Naive B cell (primary cell): Measurements from ENCODE around the gene CPNE7. TPM values are rescaled to one million over a fixed set of nuclear protein-coding genes. Genes with fewer than 3 reads are reported as not detected.
A peak's percentile ranks its signal among the peaks of the same experiment; 100 is the strongest.
"Not testable (repeated sequence)": the region's sequence is repeated elsewhere in the genome, so short reads cannot be mapped to it uniquely, and the experiment has no call there.

ENCODE experiments used
- ATAC-seq, 2 donors: fragments of 150-1000 bp; cut with Tn5 transposase; 2 replicates each; pipeline ENCODE4 v1.10.0; 2021; ENCODE audit warnings: low read depth in 2 of 2, mild to moderate bottlenecking in 2 of 2, moderate library complexity in 2 of 2
- DNase-seq: peaks from one replicate; pipeline ENCODE4 v3.0.0; 2022
- H3K27ac Mint-ChIP-seq, 6 donors: one replicate each; pipeline ENCODE4 v1.8.0; 2020 to 2022; ENCODE audit warnings: mild to moderate bottlenecking in 6 of 6, mixed read lengths in 6 of 6, moderate library complexity in 5 of 6, inconsistent platforms in 2 of 6
- H3K27me3 Mint-ChIP-seq, 3 donors: one replicate each; pipeline ENCODE4 v1.8.0; 2021 to 2022; ENCODE audit warnings: mixed read lengths in 3 of 3, mild to moderate bottlenecking in 1 of 3
- H3K36me3 Mint-ChIP-seq, 2 donors: one replicate each; pipeline ENCODE4 v1.8.0; 2020 to 2022; ENCODE audit warnings: mixed read lengths in 2 of 2, inconsistent platforms in 1 of 2, mild to moderate bottlenecking in 1 of 2
- H3K4me1 Mint-ChIP-seq, 3 donors: one replicate each; pipeline ENCODE4 v1.8.0; 2020 to 2022; ENCODE audit warnings: mixed read lengths in 3 of 3, inconsistent platforms in 1 of 3, mild to moderate bottlenecking in 1 of 3, moderate library complexity in 1 of 3
- H3K4me3 Mint-ChIP-seq, 8 donors: one replicate each; pipeline ENCODE4 v1.8.0; 2020 to 2022; ENCODE audit warnings: mild to moderate bottlenecking in 8 of 8, mixed read lengths in 8 of 8, moderate library complexity in 8 of 8, inconsistent platforms in 2 of 8
- H3K9me3 Mint-ChIP-seq, 7 donors: one replicate each; pipeline ENCODE4 v1.8.0; 2020 to 2022; ENCODE audit warnings: mixed read lengths in 7 of 7, mild to moderate bottlenecking in 5 of 7, inconsistent platforms in 2 of 7, moderate library complexity in 1 of 7
- polyA plus RNA-seq, 6 donors: library from polyadenylated mRNA; unstranded; fragments of 300-500 nt; fragmentation: Illumina TruSeq; gene quantifications; one replicate each; pipeline ENCODE4 v1.2.3, GENCODE V29; 2021; ENCODE audit warnings: low read depth in 6 of 6

Gene CPNE7
- polyA plus RNA-seq, 6 donors from 2014 or later = not detected

DNA sequence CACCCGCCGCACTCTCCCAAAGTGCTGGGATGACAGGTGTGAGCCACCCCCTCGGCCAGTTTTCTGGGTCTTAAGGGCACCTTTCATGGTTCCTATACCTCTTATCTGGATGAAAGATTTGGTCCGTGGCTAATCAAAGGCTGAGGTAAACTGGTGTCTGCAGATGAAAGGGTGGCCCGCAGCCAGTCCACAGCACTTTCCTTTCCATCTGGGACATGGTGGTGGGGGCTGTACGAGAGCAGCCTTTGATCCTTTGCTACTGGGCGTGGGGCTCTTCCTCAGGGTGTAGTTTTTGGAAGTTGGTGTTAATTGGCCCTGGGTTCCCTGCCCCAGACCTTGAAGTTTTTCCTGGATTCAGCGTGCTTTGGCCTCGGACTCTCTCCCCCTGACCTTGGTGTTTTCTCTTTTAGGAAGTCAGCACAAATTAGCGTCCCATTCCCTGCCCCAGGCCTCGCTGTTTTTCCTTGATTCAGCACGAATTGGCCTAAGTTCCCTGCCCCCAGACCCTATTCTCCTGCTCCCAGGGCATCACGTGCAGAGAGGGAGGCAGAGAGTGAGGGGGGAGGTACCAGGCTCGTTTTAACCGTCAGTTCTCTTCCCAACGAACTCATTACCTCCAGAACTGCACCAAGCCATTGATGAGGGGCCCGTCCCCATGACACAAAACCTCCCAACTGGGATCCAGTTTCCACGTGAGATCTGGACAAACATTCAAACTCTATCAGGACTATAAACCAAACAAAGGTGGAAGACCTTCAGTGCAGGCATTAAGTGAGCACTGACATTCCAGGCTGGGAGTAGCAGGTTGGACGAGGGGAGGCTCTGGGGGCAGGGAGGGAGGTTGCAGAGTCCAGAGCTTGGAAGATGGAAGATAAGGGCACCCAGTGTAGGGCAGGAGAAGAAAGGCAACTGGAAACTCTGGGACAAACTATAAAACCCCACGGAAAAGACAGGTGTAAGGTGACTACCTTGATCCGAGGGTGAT lies 49.5 kb downstream of the CPNE7 start:
- no peak overlapping the region for H3K27ac Mint-ChIP-seq

DNA sequence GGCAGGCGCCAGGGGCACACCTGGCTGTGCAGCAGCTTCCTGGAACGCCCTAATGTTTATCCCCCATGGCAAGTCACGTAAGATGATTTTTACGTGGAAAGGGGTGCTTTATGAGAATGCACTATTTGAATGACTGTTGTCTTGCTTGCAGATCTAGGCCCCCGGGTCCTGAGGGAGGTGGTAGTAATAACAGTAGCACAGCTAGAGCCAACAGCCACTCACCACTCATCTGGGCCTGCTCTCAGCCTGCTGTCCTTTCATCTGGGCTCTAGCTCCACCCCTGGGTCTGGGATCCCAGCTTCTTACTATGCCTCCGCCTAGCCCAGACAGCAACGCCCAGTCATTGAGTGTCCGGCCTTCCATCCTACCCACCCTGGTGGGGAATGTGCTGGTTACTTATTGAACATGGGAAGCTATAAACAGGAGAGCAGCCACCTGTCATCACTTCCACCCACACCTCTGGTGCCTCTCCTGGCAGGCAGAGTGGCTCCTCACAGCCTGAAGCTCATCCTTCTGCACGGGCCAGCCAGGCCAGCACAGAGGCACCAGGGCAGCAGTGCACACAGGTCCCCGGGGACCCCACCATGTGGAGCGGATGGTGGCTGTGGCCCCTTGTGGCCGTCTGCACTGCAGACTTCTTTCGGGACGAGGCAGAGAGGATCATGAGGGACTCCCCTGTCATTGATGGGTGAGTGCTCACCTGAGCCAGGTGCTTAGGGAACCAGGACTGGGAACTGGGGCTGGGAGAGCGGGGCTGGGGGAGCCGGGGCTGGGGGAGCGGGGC lies 54.5 kb downstream of the CPNE7 start:
- Mint-ChIP-seq H3K9me3 (no peaks in the 10 kb centered on the region), H3K27me3 (peaks cover 0 to 37% (median 7%) of the 10 kb centered on the region in 3 donors), H3K4me1 (peaks cover 0 to under 1% (median 0%) of the 10 kb centered on the region in 3 donors), H3K4me3 (no peak overlapping the region), H3K36me3 (no peaks in the 10 kb centered on the region), H3K27ac (peak overlapping the region in 1 of 6 donors; percentile 72)
- DNase-seq (no peak), ATAC-seq (no peak)

More for the DNA sequence above, 49.5 kb downstream of the CPNE7 start:
- H3K9me3 Mint-ChIP-seq = no peaks in the 10 kb centered on the region
- peaks cover 5 to 60% (median 48%) of the 10 kb centered on the region in 3 donors for H3K27me3 Mint-ChIP-seq
- no peaks in the 10 kb centered on the region for H3K36me3 Mint-ChIP-seq
- DNase-seq (no peak), ATAC-seq (no peak)
- no peaks in the 10 kb centered on the region for H3K4me1 Mint-ChIP-seq
- no peak overlapping the region for H3K4me3 Mint-ChIP-seq

DNA sequence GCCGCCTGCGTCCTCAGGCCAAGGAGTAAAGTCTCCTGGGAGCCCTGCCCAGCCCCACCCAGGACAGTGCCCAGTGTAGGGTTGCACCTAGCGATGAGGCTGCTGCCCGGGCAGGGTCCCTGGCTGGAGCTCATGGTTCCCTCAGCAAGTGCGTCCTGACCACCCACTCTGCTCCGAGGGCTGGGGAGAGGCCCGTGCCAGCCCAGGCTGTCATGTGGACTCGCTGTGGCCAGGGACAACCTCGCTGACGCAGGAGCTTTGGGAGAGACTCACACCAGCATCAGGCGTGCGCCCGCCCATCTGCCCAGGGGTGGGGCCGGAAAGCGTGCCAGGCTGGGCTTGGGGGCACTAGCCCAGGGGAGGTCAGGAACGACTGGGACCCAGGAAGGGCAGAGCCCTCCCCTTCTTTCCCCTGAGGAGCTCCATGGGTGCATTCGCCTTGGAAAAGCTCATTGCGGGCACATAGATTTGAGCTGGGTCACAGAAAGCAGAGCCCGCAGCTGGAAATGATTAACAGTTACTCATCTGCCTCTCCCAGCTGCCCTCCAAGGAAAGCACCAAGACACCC lies 57.6 kb downstream of the CPNE7 start:
- no peaks in the 10 kb centered on the region for H3K9me3 Mint-ChIP-seq
- H3K36me3 Mint-ChIP-seq = no peaks in the 10 kb centered on the region
- no peak overlapping the region for H3K4me3 Mint-ChIP-seq
- peak overlapping the region in 2 of 6 donors; percentile 33 to 83 for H3K27ac Mint-ChIP-seq
- no peak for DNase-seq
- H3K4me1 Mint-ChIP-seq = peaks cover 0 to 3% (median 0%) of the 10 kb centered on the region in 3 donors
- peaks cover 0 to 43% (median 0%) of the 10 kb centered on the region in 3 donors for H3K27me3 Mint-ChIP-seq
- no peak for ATAC-seq

DNA sequence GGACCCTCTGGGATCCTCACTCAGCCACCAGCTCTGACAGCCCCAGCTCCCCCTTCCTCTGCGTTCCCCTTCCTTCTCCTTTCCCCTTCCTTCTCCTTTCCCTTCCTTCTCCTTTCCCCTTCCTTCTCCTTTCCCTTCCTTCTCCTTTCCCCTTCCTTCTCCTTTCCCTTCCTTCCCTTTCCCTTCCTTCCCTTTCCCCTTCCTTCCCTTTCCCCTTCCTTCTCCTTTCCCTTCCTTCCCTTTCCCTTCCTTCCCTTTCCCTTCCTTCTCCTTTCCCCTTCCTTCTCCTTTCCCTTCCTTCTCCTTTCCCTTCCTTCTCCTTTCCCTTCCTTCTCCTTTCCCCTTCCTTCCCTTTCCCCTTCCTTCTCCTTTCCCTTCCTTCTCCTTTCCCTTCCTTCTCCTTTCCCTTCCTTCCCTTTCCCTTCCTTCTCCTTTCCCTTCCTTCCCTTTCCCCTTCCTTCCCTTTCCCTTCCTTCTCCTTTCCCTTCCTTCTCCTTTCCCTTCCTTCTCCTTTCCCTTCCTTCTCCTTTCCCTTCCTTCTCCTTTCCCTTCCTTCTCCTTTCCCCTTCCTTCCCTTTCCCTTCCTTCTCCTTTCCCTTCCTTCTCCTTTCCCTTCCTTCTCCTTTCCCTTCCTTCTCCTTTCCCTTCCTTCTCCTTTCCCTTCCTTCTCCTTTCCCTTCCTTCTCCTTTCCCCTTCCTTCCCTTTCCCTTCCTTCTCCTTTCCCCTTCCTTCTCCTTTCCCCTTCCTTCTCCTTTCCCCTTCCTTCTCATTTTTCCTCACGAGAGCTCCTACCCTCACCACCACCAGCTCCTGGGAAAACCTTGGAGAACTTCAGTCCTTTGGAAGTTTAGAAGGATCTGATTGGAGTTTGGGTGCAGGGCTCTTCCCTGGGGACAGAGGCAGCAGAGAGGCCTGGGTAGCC lies 59.2 kb downstream of the CPNE7 start:
- Mint-ChIP-seq H3K27ac (peak overlapping the region in 2 of 6 donors; percentile 43 to 56), H3K27me3 (peaks cover 0 to 39% (median 0%) of the 10 kb centered on the region in 3 donors)
- DNase-seq, ATAC-seq, H3K4me3 Mint-ChIP-seq, H3K4me1 Mint-ChIP-seq, H3K36me3 Mint-ChIP-seq, H3K9me3 Mint-ChIP-seq: not testable (repeated sequence)

DNA sequence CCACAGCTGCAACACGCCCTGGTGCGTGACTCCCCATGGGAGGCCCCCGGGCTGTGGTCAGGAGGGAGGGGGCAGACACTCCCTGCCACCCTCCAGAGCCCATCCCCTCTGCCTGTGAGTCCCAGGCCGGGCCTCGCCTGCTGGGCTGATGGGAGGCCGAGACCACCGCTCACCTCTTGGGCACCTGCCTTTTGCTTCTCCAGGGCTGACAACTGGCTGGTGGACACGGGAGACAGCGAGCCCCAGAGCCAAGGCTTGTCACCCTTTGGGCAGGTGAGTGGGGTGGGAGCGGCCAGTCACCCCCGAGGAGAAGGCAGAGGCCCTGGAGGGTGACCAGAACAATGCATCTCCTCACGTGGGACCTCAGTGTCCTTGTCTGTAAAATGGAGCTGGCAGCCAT lies 61.1 kb downstream of the CPNE7 start:
- peaks cover 8 to 13% (median 12%) of the 10 kb centered on the region in 3 donors for H3K4me1 Mint-ChIP-seq
- H3K27ac Mint-ChIP-seq = peak overlapping the region in 1 of 6 donors; percentile 30

DNA sequence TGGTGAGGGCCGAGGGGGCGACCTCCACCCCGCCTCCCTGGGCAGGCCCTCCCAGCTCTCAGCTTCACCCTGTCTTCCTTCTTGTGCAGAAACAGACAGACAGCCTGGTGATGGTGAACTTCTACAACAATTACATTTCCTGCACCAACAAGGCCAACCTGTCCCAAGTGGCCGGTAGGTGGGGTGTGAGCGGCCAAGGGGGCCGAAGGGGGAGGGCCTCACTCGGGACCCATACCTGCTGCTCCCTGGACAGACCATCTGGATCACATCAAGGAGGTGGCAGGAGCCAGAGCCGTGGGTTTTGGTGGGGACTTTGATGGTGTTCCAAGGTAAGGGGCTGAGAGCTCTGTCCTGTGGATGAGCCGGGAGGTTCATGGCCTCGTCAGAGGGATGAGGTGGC lies 61.8 kb downstream of the CPNE7 start:
- no peaks in the 10 kb centered on the region for H3K9me3 Mint-ChIP-seq
- DNase-seq = no peak
- no peak for ATAC-seq
- no peak overlapping the region for H3K27ac Mint-ChIP-seq
- no peaks in the 10 kb centered on the region for H3K36me3 Mint-ChIP-seq
- no peak overlapping the region for H3K4me3 Mint-ChIP-seq
- peaks cover 8 to 13% (median 12%) of the 10 kb centered on the region in 3 donors for H3K4me1 Mint-ChIP-seq
- peaks cover 0 to 25% (median 0%) of the 10 kb centered on the region in 3 donors for H3K27me3 Mint-ChIP-seq

More for the DNA sequence above, 61.1 kb downstream of the CPNE7 start:
- H3K27me3 Mint-ChIP-seq = peaks cover 0 to 27% (median 0%) of the 10 kb centered on the region in 3 donors
- H3K9me3 Mint-ChIP-seq = no peaks in the 10 kb centered on the region
- DNase-seq (no peak), ATAC-seq (no peak)
- no peak overlapping the region for H3K4me3 Mint-ChIP-seq
- no peaks in the 10 kb centered on the region for H3K36me3 Mint-ChIP-seq

DNA sequence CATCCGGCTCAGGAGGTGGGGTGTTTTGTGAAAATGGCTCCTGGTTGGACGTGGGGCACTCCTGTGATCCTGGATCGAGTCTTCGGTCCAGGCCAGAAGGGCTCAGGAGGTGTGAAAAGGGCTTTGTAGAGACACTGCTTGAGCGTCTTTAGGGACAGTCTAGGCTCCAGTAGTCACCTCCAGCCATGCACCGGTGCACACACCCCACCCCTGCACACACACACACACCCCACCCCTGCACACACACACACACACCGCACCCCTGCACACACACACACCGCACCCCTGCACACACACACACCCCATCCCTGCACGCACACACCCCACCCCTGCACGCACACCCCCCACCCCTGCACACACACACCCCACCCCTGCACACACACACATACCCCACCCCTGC lies 62.9 kb downstream of the CPNE7 start:
- ATAC-seq = no peak
- H3K4me1 Mint-ChIP-seq = peaks cover 8 to 13% (median 12%) of the 10 kb centered on the region in 3 donors
- no peak for DNase-seq
- no peak overlapping the region for H3K27ac Mint-ChIP-seq
- H3K4me3 Mint-ChIP-seq = no peak overlapping the region
- H3K9me3 Mint-ChIP-seq = no peaks in the 10 kb centered on the region
- H3K36me3 Mint-ChIP-seq = no peaks in the 10 kb centered on the region
- H3K27me3 Mint-ChIP-seq = peaks cover 0 to 15% (median 0%) of the 10 kb centered on the region in 3 donors

DNA sequence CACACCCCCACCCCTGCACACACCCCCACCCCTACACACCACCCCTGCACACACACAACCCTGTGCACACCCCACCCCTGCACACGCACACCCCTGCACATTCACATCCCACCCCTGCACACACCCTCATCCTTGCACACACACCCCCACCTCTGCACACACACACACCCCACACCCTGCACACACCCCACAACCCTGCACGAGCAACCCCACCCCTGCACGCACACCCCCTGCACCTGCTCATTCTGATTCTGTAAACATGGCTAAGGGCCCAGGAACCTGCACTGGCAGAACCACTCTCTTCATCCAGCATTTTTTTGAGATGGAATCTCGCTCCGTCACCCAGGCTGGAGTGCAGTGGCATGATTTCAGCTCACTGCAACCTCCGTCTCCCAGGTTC lies 63.8 kb downstream of the CPNE7 start:
- H3K4me3 Mint-ChIP-seq = peak overlapping the region in 1 of 8 donors; percentile 24
- peaks cover 8 to 13% (median 12%) of the 10 kb centered on the region in 3 donors for H3K4me1 Mint-ChIP-seq
- DNase-seq = no peak
- no peak overlapping the region for H3K27ac Mint-ChIP-seq
- H3K27me3 Mint-ChIP-seq = peaks cover 0 to 11% (median 0%) of the 10 kb centered on the region in 3 donors
- H3K36me3 Mint-ChIP-seq = no peaks in the 10 kb centered on the region
- no peaks in the 10 kb centered on the region for H3K9me3 Mint-ChIP-seq
- ATAC-seq = no peak

DNA sequence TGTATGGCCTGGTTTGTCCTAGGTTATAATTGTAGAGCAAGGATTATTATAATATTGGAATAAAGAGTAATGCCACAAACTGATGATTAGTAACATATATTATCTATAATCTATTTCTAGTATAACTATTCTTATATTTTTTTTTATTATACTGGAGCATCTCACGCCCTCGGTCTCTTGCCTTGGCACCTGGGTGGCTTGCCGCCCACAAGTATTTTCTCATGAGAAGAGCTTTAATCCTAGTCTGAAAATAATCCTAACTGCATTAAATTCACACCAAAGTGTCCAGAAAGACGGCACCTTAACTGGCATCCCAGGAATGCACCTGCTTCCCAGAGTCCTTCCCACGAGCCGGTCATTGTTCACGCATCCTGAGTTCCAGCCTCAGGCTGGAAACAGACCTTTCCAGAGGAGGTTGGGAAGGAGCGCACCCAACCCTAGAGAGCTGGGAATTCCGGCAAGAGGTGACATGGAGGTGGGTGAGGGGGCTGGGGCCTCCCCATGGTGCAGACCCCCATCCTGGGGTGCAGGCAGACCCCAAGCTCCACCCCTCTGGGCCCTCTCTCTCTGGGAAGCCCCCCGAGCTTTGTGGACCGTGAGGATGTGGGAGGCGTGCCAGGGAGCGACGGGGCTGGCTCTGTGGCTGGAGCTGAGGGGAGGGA lies 66.0 kb downstream of the CPNE7 start:
- ATAC-seq (no peak), DNase-seq (no peak)
- H3K4me1 Mint-ChIP-seq = peaks cover 8 to 12% (median 10%) of the 10 kb centered on the region in 3 donors
- H3K27ac Mint-ChIP-seq = peak overlapping the region in 2 of 6 donors; percentile 11 to 62
- no peaks in the 10 kb centered on the region for H3K27me3 Mint-ChIP-seq
- no peaks in the 10 kb centered on the region for H3K36me3 Mint-ChIP-seq
- no peaks in the 10 kb centered on the region for H3K9me3 Mint-ChIP-seq
- peak overlapping the region in 3 of 8 donors; percentile 65 to 84 (median 73) for H3K4me3 Mint-ChIP-seq

DNA sequence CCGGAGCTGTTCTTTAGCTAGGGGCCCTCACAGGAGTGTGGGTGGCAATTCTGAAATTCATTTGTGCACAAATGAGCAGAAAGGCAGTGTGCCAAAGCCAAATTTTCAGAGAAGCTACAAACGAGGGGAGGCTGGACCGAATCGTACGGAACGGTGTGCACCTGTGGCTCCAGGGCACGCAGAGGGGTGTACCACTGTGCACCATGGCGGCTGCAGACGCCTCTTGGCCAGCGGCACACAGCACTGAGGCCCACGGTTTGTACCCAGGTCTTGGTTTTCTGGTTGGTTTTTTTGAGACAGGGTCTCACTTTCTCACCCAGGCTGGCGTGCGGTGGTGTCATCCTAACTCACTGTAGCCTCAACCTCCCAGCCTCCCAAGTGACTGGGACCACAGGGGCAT lies 67.0 kb downstream of the CPNE7 start:
- peaks cover 8 to 12% (median 10%) of the 10 kb centered on the region in 3 donors for H3K4me1 Mint-ChIP-seq
- ATAC-seq (no peak), DNase-seq (no peak)
- no peaks in the 10 kb centered on the region for H3K27me3 Mint-ChIP-seq
- no peak overlapping the region for H3K27ac Mint-ChIP-seq
- no peaks in the 10 kb centered on the region for H3K36me3 Mint-ChIP-seq
- no peak overlapping the region for H3K4me3 Mint-ChIP-seq
- no peaks in the 10 kb centered on the region for H3K9me3 Mint-ChIP-seq

DNA sequence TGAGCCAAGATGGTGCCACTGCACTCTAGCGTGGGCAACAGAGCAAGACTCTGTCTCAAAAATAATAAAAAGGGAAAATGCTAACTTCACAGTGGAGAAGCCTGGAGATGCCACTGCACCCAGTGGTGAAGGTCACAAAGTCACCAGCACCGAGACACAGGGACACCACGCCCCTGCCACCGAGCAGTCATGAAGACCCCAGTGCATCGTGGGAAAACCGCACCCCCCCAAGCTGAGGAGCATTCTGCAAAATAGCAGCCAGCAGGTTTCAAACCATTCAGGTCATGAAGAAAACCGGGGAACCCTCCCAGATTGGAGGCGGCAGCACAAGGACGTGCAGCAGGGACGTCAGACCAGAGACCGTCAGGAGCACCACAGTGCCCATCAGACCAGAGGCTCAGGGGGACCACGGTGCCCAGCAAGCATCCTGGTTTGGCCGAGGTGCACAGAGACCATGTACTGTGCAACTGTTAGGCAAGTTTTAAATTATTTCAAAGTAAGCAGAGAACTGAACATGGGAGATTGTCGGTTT lies 68.3 kb downstream of the CPNE7 start:
- peaks cover 8 to 12% (median 10%) of the 10 kb centered on the region in 3 donors for H3K4me1 Mint-ChIP-seq
- DNase-seq = no peak
- H3K36me3 Mint-ChIP-seq = peaks cover 0 to under 1% of the 10 kb centered on the region in 2 donors
- no peaks in the 10 kb centered on the region for H3K9me3 Mint-ChIP-seq
- H3K27ac Mint-ChIP-seq = peak overlapping the region in 1 of 6 donors; percentile 82
- H3K4me3 Mint-ChIP-seq = no peak overlapping the region
- ATAC-seq = no peak
- H3K27me3 Mint-ChIP-seq = no peaks in the 10 kb centered on the region

DNA sequence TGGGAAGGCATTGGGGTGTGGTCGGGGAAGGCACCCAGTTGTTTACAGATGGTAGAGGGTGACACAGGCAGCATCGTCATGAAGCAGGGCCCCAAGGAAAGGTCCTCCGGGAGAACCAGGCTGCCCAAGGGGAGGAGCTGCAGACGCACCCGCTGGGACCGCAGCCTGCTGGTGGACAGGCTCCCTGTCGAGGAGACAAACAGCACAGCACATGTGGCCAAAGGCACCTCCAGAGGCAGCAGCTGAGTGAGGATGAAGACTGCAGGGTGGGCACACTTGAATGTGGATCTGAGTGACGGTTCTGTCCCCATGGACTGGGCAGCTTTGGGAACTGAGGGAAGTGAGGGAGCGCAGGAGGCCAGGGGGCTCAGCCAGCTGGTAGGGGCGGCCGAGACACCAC lies 69.6 kb downstream of the CPNE7 start:
- DNase-seq (no peak), ATAC-seq (no peak)
- H3K36me3 Mint-ChIP-seq = peaks cover 0 to 7% of the 10 kb centered on the region in 2 donors
- no peaks in the 10 kb centered on the region for H3K9me3 Mint-ChIP-seq
- H3K27ac Mint-ChIP-seq = peak overlapping the region in 2 of 6 donors; percentile 34 to 74
- peaks cover 10 to 12% (median 12%) of the 10 kb centered on the region in 3 donors for H3K4me1 Mint-ChIP-seq
- H3K27me3 Mint-ChIP-seq = no peaks in the 10 kb centered on the region
- no peak overlapping the region for H3K4me3 Mint-ChIP-seq
